Inflammatory macrophage treated with lipopolysaccharide for 1 hour (primary cell): ENCODE measurements around the gene KDM8.
A peak's percentile ranks its signal among the peaks of the same experiment; 100 is the strongest.

Source experiments
- DNase-seq, 2 donors: peaks; one replicate each; pipeline ENCODE4 v3.0.0-alpha.2; 2020 to 2022

The KDM8 gene

GRCh38 chr16:27203507-27204311 is at the start of gene KDM8:
KDM8 (plus strand) TSS chr16:27203526; CDS start chr16:27210124, 6,598 bp downstream.
- peak; percentile 99 for DNase-seq

GRCh38 chr16:27154705-27155521 is 48.4 kb upstream of the KDM8 start:
- peak in 1 of 2 donors; percentile 78 for DNase-seq

GRCh38 chr16:27156579-27156978 is 46.7 kb upstream of the KDM8 start:
- no peak for DNase-seq

- no peak for DNase-seq
Measured at GRCh38 chr16:27161398-27161797, 41.9 kb upstream of the KDM8 start.

GRCh38 chr16:27164352-27164751 is 39.0 kb upstream of the KDM8 start:
- DNase-seq = no peak

GRCh38 chr16:27165576-27165975 is 37.8 kb upstream of the KDM8 start:
- no peak for DNase-seq

GRCh38 chr16:27168790-27169189 is 34.5 kb upstream of the KDM8 start:
- DNase-seq = no peak

GRCh38 chr16:27169511-27170071 is 33.7 kb upstream of the KDM8 start:
- DNase-seq = no peak

- no peak for DNase-seq
Measured at GRCh38 chr16:27171584-27171983, 31.7 kb upstream of the KDM8 start.

- no peak for DNase-seq
Measured at GRCh38 chr16:27174007-27174406, 29.3 kb upstream of the KDM8 start.

- no peak for DNase-seq
Measured at GRCh38 chr16:27174798-27175197, 28.5 kb upstream of the KDM8 start.

GRCh38 chr16:27175888-27176287 is 27.4 kb upstream of the KDM8 start:
- DNase-seq = no peak

GRCh38 chr16:27177031-27177774 is 26.1 kb upstream of the KDM8 start:
- DNase-seq = no peak

- peak; percentile 78 to 98 for DNase-seq
Measured at GRCh38 chr16:27179500-27180072, 23.7 kb upstream of the KDM8 start.

GRCh38 chr16:27181019-27181790 is 22.1 kb upstream of the KDM8 start:
- DNase-seq = no peak

- DNase-seq = no peak
Measured at GRCh38 chr16:27182906-27183405, 20.4 kb upstream of the KDM8 start.

GRCh38 chr16:27185776-27186130 is 17.6 kb upstream of the KDM8 start:
- DNase-seq = peak in 1 of 2 donors; percentile 59

GRCh38 chr16:27188633-27189032 is 14.7 kb upstream of the KDM8 start:
- no peak for DNase-seq

GRCh38 chr16:27189335-27189972 is 13.9 kb upstream of the KDM8 start:
- no peak for DNase-seq

- DNase-seq = no peak
Measured at GRCh38 chr16:27190316-27190871, 12.9 kb upstream of the KDM8 start.
